ENCODE measurements around the gene IGFALS.

IGFALS gene

GRCh38 chr16:1784977-1785845, 8.3 kb downstream of the IGFALS start:
- DNase-seq (ENCODE audit: low read depth): no peak
- TF ChIP-seq, protein P1, sequence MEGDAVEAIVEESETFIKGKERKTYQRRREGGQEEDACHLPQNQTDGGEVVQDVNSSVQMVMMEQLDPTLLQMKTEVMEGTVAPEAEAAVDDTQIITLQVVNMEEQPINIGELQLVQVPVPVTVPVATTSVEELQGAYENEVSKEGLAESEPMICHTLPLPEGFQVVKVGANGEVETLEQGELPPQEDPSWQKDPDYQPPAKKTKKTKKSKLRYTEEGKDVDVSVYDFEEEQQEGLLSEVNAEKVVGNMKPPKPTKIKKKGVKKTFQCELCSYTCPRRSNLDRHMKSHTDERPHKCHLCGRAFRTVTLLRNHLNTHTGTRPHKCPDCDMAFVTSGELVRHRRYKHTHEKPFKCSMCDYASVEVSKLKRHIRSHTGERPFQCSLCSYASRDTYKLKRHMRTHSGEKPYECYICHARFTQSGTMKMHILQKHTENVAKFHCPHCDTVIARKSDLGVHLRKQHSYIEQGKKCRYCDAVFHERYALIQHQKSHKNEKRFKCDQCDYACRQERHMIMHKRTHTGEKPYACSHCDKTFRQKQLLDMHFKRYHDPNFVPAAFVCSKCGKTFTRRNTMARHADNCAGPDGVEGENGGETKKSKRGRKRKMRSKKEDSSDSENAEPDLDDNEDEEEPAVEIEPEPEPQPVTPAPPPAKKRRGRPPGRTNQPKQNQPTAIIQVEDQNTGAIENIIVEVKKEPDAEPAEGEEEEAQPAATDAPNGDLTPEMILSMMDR (IDR thresholded peaks at IDR 0.05; ENCODE audit: low read depth, low read length, missing control alignments): no peak

GRCh38 chr16:1782408-1783264, 10.9 kb downstream of the IGFALS start, which contains the start of the genes NUBP2 and SPSB3:
NUBP2 (plus strand) TSS chr16:1782960; CDS start chr16:1783021, 61 bp downstream.
SPSB3 (minus strand) TSS chr16:1782571; CDS start chr16:1781483, 1,088 bp downstream.
- peak within 1 kb of the TSS; percentile 97 for H3K4me3 ChIP-seq (ENCODE audit: low read depth, low read length)
- peak; percentile 99 for DNase-seq (ENCODE audit: low read depth)
- TF ChIP-seq, protein P1 (IDR thresholded peaks at IDR 0.05; ENCODE audit: low read depth, low read length, missing control alignments): no peak

More at GRCh38 chr16:1784977-1785845, 8.3 kb downstream of the IGFALS start:
- no peak overlapping the region for H3K4me3 ChIP-seq (ENCODE audit: low read depth, low read length)

DNA sequence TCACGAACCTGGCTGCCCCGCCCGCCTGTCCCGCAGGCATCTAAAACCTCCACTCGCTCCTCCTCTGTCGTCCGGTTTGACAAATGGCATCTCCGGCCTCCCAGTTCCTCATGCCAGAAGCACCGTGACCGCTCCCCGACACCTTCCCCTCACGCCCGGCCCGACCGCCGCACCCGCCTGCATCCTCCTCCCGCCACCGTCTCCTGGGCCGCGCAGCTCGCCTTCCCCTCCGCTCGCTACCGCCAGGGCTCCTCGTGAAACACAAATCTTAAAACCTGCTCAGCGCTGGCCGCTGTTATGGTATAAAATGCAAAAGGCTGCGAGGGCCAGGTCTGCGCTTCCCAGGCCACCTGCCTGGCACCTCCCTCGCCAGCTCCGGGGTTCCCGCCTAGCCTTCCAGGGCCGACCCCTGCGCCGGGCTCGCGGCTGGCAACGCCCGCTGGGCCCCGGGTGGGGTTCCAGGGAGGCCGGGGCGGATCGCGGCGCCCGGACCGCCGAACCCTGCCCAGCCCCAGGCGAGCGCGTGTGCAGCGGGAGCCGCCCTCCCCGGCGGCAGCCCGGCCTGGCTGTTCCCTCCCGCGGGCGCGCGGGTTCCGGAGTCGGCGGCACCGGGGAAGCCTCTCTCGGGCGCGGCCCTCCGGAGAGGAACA, 11.6 kb downstream of the IGFALS start:
- H3K4me3 ChIP-seq (ENCODE audit: low read depth, low read length): peak overlapping the region; percentile 85

DNA sequence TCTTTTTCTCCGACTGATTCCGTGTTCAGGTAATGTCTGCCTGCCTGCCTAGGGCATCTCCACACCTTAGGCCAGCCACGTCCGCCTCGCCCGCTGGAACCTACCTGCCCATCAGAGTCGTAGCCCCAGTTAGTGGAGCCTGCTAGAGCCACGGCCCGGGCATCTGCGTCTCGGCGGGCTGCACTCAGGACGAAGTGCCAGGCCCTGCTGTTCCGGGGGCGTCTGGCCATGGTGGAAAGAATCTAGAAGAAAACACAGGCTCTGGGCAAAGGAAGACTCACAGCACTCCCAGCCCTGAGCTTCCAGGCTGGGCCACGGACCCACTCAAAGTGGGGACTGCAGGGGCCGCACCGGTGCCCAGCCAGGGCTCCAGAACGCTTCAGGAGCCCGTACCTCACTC, 12.3 kb downstream of the IGFALS start:
- no peak for DNase-seq (ENCODE audit: low read depth)
- TF ChIP-seq, protein P1 (IDR thresholded peaks at IDR 0.05; ENCODE audit: low read depth, low read length, missing control alignments): no peak

More for the DNA sequence above, 11.6 kb downstream of the IGFALS start:
- DNase-seq (ENCODE audit: low read depth): no peak
- TF ChIP-seq, protein P1 (IDR thresholded peaks at IDR 0.05; ENCODE audit: low read depth, low read length, missing control alignments): no peak

GRCh38 chr16:1780677-1781072, 12.8 kb downstream of the IGFALS start:
- DNase-seq (ENCODE audit: low read depth): no peak
- TF ChIP-seq, protein P1 (IDR thresholded peaks at IDR 0.05; ENCODE audit: low read depth, low read length, missing control alignments): no peak
- no peak overlapping the region for H3K4me3 ChIP-seq (ENCODE audit: low read depth, low read length)

More for the DNA sequence above, 12.3 kb downstream of the IGFALS start:
- H3K4me3 ChIP-seq (ENCODE audit: low read depth, low read length): peak overlapping the region; percentile 85
